GM18868 (cell line): Measurements from ENCODE around the gene RAP1GAP2.
"Not testable (repeated sequence)": the region's sequence is repeated elsewhere in the genome, so short reads cannot be mapped to it uniquely, and the experiment has no call there.

Experiments used
- ATAC-seq: cut with Tn5 transposase; IDR thresholded peaks from one replicate; pipeline ENCODE4 v1.9.1; 2021; ENCODE audit warnings: mild to moderate bottlenecking, moderate library complexity; ENCODE audit not compliant: unreplicated experiment

The RAP1GAP2 gene

DNA sequence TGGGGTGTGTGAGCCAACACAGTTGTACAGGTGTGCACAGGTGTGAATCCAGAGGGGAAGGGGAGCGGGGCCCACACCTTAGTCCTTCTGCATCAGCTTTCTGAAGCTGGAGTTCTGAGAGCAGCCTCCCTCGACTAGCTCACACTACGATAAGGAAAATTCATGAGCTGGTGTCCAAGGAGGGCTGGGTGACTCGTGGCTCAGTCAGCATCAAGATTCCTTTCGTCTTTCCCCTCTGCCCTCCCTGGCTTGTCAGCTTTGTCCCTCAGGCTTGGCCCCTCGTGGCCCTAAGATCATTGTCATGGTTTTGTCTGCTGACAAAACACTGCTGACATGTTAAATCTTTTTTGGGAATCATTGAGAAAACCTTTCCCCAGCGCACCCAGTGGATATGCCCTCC is 219.7 kb downstream of the RAP1GAP2 start:
- no peak for ATAC-seq

DNA sequence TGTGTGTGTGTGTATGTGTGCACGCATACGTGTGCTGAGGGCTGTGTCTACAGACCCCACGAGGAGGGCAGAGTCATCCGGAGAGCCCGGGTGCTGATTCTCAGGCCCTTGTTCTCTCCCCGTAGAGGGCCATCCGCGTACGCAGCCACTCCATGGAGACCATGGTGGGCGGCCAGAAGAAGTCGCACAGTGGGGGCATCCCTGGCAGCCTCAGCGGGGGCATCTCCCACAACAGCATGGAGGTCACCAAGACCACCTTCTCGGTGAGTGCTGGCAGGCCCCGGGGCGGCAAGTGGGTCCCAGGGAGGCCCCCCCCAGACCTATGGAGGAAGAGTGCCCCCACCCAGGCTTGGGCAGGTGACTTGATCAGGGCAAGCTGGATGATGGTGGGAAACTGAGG is 221.7 kb downstream of the RAP1GAP2 start:
- ATAC-seq, result no peak

DNA sequence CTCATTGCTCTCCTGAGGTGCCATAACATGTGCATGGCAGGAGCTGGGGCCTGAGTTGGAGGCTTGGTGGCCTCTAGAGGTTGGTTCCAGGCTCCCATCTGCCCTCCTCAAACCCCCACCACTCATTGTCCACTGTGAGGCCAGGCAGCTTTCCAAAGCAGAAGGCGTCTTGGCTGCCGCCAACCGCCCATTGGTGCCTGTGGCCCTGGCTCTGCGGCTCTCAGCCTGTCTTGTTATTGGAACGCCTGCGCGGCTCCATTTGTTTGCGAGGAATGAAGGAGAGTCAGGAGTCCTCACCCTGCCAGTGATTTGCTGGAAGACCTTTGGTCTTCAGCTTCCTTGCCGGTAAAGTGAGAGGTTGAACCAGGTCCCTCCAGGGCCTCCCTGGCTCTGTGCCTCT is 223.5 kb downstream of the RAP1GAP2 start:
- no peak for ATAC-seq

DNA sequence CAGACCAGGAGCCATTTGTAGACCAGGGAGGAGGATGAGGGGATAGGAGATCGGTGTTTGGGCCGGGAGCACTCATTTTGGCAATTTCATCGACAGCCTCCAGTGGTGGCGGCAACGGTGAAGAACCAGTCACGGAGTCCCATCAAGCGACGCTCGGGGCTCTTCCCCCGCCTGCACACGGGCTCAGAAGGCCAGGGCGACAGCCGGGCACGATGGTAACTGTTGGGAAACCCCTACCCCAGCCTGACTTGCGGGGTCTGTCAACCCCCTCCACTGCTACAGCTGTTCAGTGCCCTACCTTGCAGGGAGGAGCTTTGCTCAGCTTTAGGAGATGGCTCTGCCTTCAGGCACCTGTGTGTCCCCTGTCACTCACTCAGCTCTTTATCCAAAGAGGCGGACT is 224.1 kb downstream of the RAP1GAP2 start:
- no peak for ATAC-seq

DNA sequence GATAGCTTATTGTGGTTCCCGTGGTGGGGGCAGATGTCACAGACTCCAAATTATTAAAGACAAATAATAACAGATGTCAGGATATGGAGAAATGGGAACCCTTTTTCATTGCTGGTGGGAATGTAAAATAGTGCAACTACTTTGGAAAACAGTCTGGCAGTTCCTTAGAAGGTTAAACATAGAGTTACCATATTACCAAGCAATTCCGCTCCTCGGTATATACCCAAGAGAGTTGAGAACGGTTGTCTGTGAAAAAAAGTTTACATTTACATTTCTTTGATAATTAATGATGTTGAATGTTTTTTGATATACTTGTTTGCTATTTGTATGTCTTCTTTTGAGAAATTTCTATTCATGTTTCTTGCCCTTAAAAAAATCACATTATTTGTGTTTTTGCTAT is 226.0 kb downstream of the RAP1GAP2 start:
- ATAC-seq, result no peak

DNA sequence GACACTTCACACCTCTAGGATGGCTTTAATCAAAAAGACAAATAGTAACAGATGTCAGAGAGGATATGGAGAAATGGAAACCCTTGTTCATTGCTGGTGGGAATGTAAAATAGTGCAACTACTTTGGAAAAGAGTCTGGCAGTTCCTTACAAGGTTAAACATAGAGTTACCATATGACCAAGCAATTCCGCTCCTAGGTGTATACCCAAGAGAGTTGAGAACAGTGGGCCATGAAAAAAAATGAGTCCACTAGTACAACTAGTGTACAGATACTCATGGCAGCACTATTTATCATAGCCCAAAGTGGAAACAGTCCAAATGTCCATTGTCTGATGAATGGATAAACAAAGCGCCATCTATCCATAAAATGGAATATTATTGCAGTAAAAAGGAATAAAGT is 228.1 kb downstream of the RAP1GAP2 start:
- no peak for ATAC-seq

DNA sequence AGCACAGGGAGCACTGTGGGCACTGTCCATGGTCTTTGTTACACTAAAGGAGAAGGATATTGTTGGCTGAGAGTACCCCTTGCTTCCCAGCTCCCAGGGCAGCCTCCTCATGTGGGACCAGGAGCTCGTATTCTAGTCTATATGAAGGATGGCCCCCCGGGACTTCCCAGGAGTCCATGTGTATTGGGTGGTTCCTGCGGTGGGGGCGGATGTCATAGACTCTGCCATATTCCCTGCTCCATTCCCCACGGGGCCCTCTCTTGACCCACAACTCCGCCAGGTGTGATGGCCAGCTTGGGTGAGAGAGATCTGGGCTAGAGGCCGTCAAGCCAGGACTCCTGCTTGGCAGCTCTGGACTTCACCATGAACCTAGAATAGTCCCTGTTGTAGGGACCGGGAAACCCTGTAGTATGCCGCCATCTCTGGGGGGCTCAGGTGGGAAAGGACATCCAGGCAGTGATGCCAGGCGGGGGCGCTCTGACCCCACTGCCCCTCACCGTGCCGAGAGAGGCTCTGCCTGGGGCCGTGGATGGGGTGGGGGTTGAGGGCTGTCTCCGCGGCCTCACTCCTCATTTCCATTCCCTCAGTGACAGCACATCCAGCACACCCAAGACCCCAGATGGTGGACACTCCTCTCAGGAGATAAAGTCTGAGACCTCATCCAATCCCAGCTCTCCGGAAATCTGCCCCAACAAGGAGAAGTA is 229.3 kb downstream of the RAP1GAP2 start:
- ATAC-seq, result no peak

DNA sequence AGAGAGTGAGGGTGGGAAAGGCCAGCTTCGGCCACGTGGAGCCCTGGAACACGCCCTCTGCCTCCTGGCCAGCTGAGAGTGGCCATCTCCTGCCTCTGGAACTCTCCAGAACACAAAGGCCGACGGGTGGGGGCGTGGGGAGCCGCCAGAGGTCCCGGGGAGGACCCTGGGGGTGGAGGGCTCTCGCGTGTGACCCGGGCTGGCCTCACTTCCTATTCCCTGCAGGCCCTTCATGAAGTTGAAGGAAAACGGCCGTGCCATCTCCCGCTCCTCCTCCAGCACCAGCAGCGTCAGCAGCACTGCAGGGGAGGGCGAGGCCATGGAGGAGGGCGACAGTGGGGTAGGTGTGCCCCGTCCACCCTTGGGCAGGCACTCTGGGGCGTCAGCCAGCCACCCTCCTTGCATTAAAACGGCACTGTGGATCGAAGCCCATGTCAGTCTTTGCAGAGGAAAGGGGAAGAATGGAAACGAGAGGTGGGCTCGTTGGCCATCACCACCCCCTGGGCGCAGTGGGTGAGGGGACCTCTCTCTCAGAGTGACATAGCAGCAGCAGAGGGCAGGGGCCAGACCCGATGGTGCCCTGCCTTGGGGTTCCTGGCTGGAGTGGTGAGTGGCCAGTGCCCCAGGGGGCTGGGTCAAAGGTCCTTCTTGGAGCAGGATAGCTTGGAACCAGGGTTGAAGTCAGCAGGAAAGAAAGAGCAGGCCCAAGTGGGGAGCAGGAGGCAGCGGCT is 230.1 kb downstream of the RAP1GAP2 start:
- ATAC-seq, result no peak

DNA sequence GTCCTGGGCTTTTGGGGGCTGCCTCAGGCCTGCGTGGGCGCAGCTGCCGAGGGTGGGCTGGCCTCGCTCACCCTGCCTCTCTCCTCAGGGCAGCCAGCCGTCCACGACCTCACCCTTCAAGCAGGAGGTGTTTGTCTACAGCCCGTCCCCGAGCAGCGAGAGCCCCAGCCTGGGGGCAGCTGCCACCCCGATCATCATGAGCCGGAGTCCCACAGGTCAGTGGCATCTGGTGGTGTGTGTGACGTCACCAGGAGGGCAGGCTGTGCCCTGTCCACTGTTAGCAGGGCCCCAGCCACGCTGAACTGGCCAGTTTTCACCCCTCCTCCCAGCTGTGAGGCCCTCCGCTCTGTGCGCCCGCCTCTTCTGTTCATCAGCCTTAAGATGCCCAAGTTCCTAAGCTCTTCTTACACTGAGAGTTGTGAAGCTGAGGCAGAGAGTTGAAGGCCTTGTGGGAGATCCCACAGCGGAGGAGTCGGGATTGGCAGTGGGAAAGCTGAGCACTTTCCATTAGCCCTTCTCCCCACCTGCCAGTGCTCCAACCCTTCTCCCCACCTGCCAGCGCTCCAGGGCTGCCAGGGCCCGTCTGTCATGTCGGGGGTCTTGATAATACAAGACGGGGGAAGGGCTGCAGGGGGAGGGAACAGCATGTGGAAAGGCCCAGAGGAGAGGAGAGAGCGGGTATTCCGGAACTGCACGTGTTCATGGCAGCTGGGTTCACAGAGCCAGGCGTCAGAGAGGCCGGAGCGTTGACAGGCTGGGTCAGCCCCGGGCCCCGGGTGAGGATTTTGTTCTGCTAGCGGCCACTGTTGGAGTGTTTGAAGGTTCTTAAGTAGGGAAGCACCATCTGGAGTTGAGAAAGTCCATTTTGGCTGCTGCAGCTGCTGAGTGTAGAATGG is 230.9 kb downstream of the RAP1GAP2 start:
- no peak for ATAC-seq

DNA sequence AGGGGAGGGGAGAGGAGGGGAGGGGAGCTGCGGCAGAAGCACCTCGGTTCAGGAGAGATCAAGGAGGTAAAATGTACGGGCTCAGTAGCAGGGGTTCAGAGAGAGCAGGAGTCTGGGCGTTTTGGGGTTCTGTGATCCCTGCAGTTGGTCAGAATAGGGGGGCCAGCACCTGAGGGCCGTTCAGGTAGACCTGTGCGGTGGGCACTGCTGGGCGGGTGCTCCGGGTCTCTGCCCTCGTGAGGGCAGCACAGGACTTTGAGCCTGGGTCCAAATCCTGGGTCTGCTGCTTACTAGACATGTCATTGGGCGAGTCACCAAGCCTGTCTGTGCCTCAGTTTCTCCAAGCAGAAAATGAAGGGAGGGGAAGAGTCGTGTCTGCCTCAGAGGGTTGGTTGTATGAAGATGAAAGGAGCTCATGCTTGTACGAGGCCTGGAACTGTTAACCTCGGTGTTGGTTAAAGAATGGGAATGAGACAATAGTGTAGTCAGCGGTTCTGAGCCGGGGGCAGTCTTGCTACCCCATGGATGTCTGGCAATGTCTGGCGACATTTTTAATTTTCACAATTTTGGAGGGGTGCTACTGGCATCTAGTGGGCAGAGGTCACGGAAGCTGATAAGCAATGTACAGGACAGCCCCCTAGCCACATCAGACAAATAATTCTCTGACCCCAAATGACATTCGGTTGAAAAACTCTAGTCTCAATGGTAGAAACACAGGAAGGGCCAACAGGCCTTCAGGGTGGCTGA is 231.7 kb downstream of the RAP1GAP2 start:
- ATAC-seq, result no peak

DNA sequence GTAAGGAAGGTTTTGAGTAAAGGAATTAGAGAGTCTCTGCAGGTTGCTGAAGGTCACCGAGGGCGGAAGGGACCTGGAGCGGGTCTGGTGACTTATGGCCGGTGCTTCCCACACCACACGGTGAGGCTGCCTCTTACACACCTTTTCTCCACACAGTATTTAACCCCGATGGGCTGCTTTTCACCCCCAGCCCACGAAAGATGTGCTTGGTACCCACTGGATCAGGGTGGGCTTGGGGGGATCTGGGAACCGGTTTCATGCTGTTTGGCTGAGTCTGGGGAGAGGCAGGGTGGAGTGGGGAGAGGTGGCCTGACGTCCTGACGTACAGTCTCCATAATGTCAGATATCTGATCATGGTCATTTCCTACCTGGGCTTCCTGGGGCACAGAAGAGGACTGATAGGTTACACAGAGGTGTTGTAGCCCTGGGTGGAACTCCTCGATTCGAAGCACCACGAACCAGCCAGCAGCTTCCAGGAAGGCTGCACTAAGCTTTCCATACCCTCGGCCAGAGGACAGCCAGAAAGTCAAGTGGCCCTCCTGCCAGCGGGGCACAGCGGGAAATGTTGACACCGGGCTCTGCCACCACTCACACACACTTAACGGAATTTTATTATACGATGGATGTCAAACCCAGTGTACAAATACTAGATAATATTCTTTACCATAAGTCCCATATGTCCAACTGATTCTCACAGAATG is 233.1 kb downstream of the RAP1GAP2 start:
- no peak for ATAC-seq

DNA sequence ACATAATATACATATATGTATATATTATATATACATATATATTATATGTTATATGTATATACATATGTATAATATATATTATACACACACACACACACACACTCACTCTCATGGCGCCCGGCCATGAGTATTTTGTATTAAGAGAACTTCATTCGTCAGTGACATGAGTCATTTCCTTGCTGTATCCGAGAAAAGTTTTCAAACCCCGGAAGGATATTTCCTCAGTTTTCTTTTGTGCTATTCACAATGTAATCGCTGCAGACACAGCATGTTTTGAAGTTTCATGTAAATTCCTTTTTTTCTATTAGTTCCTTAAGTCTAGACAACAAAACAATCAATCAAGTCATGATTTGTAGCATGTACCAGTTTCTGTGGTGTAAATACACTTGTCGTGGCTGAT is 233.9 kb downstream of the RAP1GAP2 start:
- no peak for ATAC-seq

DNA sequence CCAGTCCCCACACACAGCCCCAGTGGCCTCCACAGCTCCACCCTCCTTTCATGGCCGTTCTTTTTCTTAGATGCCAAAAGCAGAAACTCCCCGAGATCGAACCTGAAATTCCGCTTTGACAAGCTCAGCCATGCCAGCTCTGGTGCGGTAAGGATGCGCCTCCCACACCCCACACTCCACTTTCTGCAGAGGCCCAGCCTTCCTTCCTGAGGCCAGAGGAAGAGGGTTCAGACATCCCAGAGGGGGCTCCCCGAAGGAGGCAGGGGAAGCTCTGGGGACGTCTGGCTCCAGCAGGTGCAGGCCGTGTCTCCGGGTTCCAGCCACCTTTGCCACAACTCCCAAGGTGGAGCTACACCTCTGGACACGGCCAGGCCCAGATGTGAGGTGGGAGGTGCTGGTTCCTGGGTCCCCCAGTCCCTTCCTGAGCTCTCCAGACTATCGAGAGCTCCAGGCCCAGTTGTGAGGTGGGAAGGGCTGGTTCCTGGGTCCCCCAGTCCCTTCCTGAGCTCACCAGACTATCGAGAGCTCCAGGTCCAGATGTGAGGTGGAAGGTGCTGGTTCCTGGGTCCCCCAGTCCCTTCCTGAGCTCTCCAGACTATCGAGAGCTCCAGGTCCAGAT is 234.7 kb downstream of the RAP1GAP2 start:
- ATAC-seq, result not testable (repeated sequence)

DNA sequence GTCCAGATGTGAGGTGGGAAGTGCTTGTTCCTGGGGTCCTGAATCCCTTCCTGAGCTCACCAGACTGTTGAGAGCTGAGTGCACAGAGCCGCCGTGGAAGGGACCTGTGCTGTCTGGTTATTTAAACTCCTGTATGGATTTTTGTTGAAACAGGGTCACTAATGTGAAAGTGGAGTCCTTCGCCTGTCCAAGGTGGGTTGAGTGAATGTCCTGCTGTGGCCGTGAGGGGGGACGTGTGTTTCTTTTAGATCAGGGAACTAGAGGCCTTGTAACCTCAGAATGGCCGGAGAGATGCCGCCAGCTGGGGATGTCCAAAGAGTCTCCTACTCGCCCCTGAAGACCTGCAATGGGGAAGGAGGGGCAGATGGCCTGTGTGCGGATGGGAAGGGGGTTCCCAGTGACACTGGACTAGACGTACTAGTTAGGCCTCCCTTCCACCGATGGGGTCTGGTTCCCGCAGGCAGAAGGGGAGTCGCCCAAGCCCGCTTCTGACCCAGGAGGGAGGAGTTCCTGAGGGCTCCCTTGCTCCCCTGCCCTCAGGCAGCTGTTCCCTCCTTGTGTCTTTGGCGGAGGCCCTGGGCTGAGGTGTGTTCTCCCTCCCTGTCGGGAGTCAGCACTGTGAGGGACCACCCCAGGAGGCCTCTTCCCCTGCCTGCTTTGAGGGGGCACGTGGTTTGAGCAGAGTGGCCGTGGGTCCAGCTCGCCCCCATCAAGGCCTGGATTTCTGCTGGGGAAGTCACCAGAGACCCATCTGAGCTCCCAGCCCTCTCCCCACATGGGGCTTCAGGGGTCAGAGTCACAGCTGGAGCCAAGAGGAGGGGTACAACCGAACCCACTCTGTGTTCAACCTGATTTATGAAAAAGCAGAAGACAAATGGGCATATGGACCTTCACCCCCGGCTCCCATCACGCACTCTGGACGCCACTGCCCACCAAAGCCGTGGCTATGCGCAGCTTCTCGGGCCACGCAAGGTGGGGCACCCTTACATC is 236.3 kb downstream of the RAP1GAP2 start:
- no peak for ATAC-seq

DNA sequence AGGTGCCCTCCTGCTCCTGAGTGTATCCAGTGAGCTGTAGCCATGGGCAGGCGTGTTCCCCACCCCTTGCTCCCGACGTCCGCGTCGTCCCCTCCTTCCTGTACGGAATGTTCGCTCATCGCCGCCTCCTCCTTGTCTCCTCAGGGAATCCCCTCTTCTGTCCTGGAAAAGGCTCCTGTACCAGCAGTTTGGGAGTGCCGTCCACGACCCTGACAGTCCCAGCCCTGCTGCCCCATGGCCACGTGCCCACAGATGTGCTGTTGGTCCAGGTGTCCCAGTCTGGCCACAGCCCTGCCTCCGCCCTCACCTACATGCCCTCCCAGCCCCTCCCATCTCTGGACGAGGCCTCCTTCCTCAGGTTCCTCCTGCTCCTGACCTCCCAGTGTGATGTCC is 237.0 kb downstream of the RAP1GAP2 start:
- no peak for ATAC-seq

DNA sequence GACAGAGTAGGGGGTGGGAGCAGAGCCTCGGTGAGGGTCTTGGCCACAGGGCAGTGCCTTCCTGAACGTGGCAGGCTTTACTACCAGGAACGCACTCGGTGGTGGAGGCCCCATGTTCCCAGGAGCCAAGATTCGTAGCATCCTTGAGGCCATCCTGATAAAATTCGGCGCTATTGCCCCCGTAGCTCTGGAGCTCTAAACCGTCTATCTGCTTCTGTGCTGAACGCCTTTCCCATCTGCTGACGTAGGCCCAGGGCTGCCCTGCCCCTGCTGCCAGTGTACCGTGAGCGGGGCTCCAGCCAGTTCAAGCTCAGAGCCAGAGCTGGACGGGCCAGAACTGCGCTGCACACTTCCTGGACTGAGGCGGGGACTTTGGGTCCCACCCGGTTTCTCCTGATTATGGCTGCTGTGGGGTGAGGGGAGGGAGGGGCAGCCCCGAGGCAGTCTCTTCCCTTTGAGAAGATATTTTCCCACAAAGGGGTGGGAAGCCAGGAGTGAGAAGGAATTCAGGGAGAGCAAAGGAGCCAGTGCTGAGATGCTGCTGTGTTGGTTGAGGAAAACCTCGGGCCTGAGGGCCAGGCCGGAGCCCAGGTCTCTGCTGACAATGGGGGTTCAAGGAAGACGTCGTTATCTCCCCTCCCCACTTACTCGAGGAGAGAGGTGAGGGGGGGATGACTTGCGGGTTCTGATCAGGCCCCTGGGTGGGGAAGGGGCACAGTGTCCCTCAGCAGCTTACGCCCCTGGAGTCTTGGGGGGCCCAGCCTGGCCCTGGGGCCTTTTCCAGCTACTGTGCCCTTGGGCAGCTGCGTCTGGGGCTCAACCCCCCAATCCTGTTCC is 237.7 kb downstream of the RAP1GAP2 start:
- no peak for ATAC-seq

DNA sequence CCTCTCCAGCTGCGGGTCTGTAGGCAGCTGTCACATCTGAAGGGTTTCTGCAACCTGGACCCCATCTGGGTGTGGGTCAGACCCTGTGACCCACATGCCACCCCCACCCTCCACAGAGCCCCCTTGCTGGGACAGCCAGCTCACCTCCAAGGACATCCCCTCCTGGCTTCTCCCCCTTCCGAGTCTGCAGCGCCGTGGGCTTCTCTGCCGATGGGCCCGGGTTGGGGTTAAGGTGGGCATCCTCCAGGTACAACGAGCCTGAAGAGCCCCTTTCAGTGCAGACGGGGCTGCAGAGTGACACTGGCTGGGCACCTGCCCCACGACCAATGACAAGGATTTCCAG is 238.3 kb downstream of the RAP1GAP2 start:
- no peak for ATAC-seq
